DND-41 (cell line): Measurements from ENCODE around the gene HERC3.

Experiments
- ATAC-seq: fragments of 200-7000 bp; cut with Tn5 transposase; 3 replicates; pipeline ENCODE4 v1.9.1; 2021; ENCODE audit warnings: low read depth; ENCODE audit not compliant: insufficient read depth
- DNase-seq: peaks from one replicate; pipeline ENCODE4 v3.0.0-alpha.2; 2020
- H2AFZ ChIP-seq: 2 replicates; pipeline ENCODE4 v1.6.0; 2012; ENCODE audit warnings: low read depth, low read length
- H3K27ac ChIP-seq: 2 replicates; pipeline ENCODE4 v1.5.1; 2012; ENCODE audit warnings: low read length, inconsistent platforms
- H3K27me3 ChIP-seq: fragments of 200-600 bp; sonication (generic); 2 replicates; pipeline ENCODE4 v1.6.0; 2012; ENCODE audit warnings: low read length, mild to moderate bottlenecking, inconsistent platforms; ENCODE audit not compliant: insufficient read depth, poor library complexity
- H3K36me3 ChIP-seq: 2 replicates; pipeline ENCODE4 v1.5.1; 2012; ENCODE audit warnings: low read length, inconsistent platforms; ENCODE audit not compliant: insufficient read depth
- H3K4me1 ChIP-seq: 2 replicates; pipeline ENCODE4 v1.5.1; 2012; ENCODE audit warnings: mild to moderate bottlenecking, low read length; ENCODE audit not compliant: insufficient read depth
- H3K4me2 ChIP-seq: 2 replicates; pipeline ENCODE4 v1.6.0; 2012; ENCODE audit warnings: mild to moderate bottlenecking, moderate library complexity, low read length, inconsistent platforms; ENCODE audit not compliant: insufficient read depth
- H3K4me3 ChIP-seq, 2 experiments: fragments of 200-600 bp in 1 of 2; shearing (Covaris generic) in 1 of 2; 2 replicates each; pipeline ENCODE4 v1.5.1; 2012 to 2016; ENCODE audit warnings: inconsistent platforms in 2 of 2, low read length in 2 of 2, mild to moderate bottlenecking in 2 of 2, low read depth in 1 of 2, moderate library complexity in 1 of 2
- H3K79me2 ChIP-seq: 2 replicates; pipeline ENCODE4 v1.6.0; 2012; ENCODE audit warnings: low read length, inconsistent platforms; ENCODE audit not compliant: insufficient read depth
- H3K9ac ChIP-seq: 2 replicates; pipeline ENCODE4 v1.6.0; 2012; ENCODE audit warnings: low read depth, mild to moderate bottlenecking, inconsistent platforms, low read length, moderate library complexity
- H3K9me3 ChIP-seq: 2 replicates; pipeline ENCODE4 v1.5.1; 2012; ENCODE audit warnings: low read length, moderate library complexity, mild to moderate bottlenecking, inconsistent platforms; ENCODE audit not compliant: insufficient read depth, severe bottlenecking
- H4K20me1 ChIP-seq: 2 replicates; pipeline ENCODE4 v1.6.0; 2012; ENCODE audit warnings: low read length; ENCODE audit not compliant: insufficient read depth
- CTCF ChIP-seq: IDR thresholded peaks from 2 replicates; pipeline ENCODE4 v1.5.1; 2012; ENCODE audit warnings: borderline replicate concordance, low read length, moderate library complexity, mild to moderate bottlenecking; ENCODE audit not compliant: poor library complexity, severe bottlenecking; ENCODE audit errors: extremely low read depth
- EZH2 ChIP-seq: IDR thresholded peaks from 3 replicates; pipeline ENCODE4 v1.6.1; 2012; ENCODE audit warnings: borderline replicate concordance, low read depth, mild to moderate bottlenecking, moderate library complexity, low read length, inconsistent platforms; ENCODE audit not compliant: severe bottlenecking

Gene HERC3

GRCh38 chr4:88643932-88644331 is 51.7 kb downstream of the HERC3 start:
- H3K9me3 ChIP-seq = no peaks in the 10 kb centered on the region

GRCh38 chr4:88645994-88646393 is 53.7 kb downstream of the HERC3 start:
- no peak overlapping the region for H2AFZ ChIP-seq
- H3K4me1 ChIP-seq = no peaks in the 10 kb centered on the region
- H3K27me3 ChIP-seq = no peaks in the 10 kb centered on the region
- H3K9me3 ChIP-seq = no peaks in the 10 kb centered on the region
- H4K20me1 ChIP-seq = 0 out of 2 replicates have a peak, but pooled peaks cover 8% of the 10 kb centered on the region
- no peak for TF ChIP-seq EZH2
- TF ChIP-seq CTCF = no peak
- H3K27ac ChIP-seq = no peak overlapping the region
- H3K4me2 ChIP-seq = no peak overlapping the region
- no peak overlapping the region for H3K9ac ChIP-seq
- DNase-seq (no peak), ATAC-seq (no peak)
- no peaks in the 10 kb centered on the region for H3K79me2 ChIP-seq
- H3K36me3 ChIP-seq = no peaks in the 10 kb centered on the region
- no peak overlapping the region for H3K4me3 ChIP-seq

More at GRCh38 chr4:88643932-88644331, 51.7 kb downstream of the HERC3 start:
- Histone ChIP-seq H3K27ac (no peak overlapping the region), H3K79me2 (no peaks in the 10 kb centered on the region), H2AFZ (no peak overlapping the region), H3K27me3 (no peaks in the 10 kb centered on the region), H3K9ac (no peak overlapping the region), H4K20me1 (0 out of 2 replicates have a peak, but pooled peaks cover 5% of the 10 kb centered on the region), H3K36me3 (no peaks in the 10 kb centered on the region), H3K4me3 (no peak overlapping the region), H3K4me1 (no peaks in the 10 kb centered on the region), H3K4me2 (no peak overlapping the region)
- no peak for DNase-seq
- TF ChIP-seq EZH2 (no peak), CTCF (no peak)
- no peak for ATAC-seq

- Histone ChIP-seq H4K20me1 (0 out of 2 replicates have a peak, but pooled peaks cover 8% of the 10 kb centered on the region), H3K36me3 (no peaks in the 10 kb centered on the region), H3K27ac (no peak overlapping the region), H3K4me1 (no peaks in the 10 kb centered on the region), H3K9me3 (no peaks in the 10 kb centered on the region), H3K9ac (no peak overlapping the region), H2AFZ (no peak overlapping the region), H3K27me3 (no peaks in the 10 kb centered on the region), H3K79me2 (no peaks in the 10 kb centered on the region), H3K4me2 (no peak overlapping the region), H3K4me3 (no peak overlapping the region)
- no peak for DNase-seq
- no peak for TF ChIP-seq EZH2
- no peak for TF ChIP-seq CTCF
- ATAC-seq = no peak
These were observed 54.4 kb downstream of the HERC3 start for GRCh38 chr4:88646528-88647280.

GRCh38 chr4:88649716-88650115 is 57.4 kb downstream of the HERC3 start:
- DNase-seq (no peak), ATAC-seq (no peak)
- Histone ChIP-seq H3K9me3 (no peaks in the 10 kb centered on the region), H3K9ac (no peak overlapping the region), H3K79me2 (no peaks in the 10 kb centered on the region), H3K4me2 (no peak overlapping the region), H3K36me3 (peaks cover 10% of the 10 kb centered on the region; the same call in 1 of the 2 replicates), H2AFZ (no peak overlapping the region), H3K27ac (no peak overlapping the region), H3K4me3 (no peak overlapping the region), H3K27me3 (no peaks in the 10 kb centered on the region), H4K20me1 (0 out of 2 replicates have a peak, but pooled peaks cover 8% of the 10 kb centered on the region), H3K4me1 (no peaks in the 10 kb centered on the region)
- TF ChIP-seq CTCF = no peak
- no peak for TF ChIP-seq EZH2
